Activated naive CD8-positive, alpha-beta T cell treated with anti-CD3 and anti-CD28 coated beads, Interleukin-2, amount 50 U/mL, for 24 hours (primary cell): ENCODE data around the gene BEST3.
"Not testable (repeated sequence)": the region's sequence is repeated elsewhere in the genome, so short reads cannot be mapped to it uniquely, and the experiment has no call there.

Experiments used
- ATAC-seq: fragments of 150-1000 bp; cut with Tn5 transposase; one replicate; pipeline ENCODE4 v1.10.0; 2021
- DNase-seq: peaks from one replicate; pipeline ENCODE4 v3.0.0; 2021
- H3K27ac Mint-ChIP-seq: one replicate; pipeline ENCODE4 v1.8.0; 2021; ENCODE audit warnings: mild to moderate bottlenecking, mixed read lengths
- H3K27me3 Mint-ChIP-seq: one replicate; pipeline ENCODE4 v1.8.0; 2021; ENCODE audit warnings: mixed read lengths
- H3K36me3 Mint-ChIP-seq: one replicate; pipeline ENCODE4 v1.8.0; 2021; ENCODE audit warnings: low read depth, mixed read lengths
- H3K4me1 Mint-ChIP-seq: one replicate; pipeline ENCODE4 v1.8.0; 2021; ENCODE audit warnings: mixed read lengths
- H3K4me3 Mint-ChIP-seq: one replicate; pipeline ENCODE4 v1.8.0; 2021; ENCODE audit warnings: mild to moderate bottlenecking, moderate library complexity, mixed read lengths
- H3K9me3 Mint-ChIP-seq: one replicate; pipeline ENCODE4 v1.8.0; 2021; ENCODE audit warnings: mixed read lengths

BEST3 gene

GRCh38 chr12:69610729-69611128 is 88.4 kb downstream of the BEST3 start, which contains the start of gene LRRC10:
LRRC10 (minus strand) TSS chr12:69610907; CDS start chr12:69610838, 69 bp downstream.
- no peaks in the 10 kb centered on the region for H3K9me3 Mint-ChIP-seq
- H3K4me1 Mint-ChIP-seq, result no peaks in the 10 kb centered on the region
- no peak within 1 kb of the TSS for H3K4me3 Mint-ChIP-seq
- DNase-seq (no peak), ATAC-seq (no peak)
- H3K27me3 Mint-ChIP-seq, result peaks cover 3% of the 10 kb centered on the region
- no peaks in the 10 kb centered on the region for H3K36me3 Mint-ChIP-seq
- H3K27ac Mint-ChIP-seq, result no peak within 1 kb of the TSS

GRCh38 chr12:69610126-69610525 is 89.0 kb downstream of the BEST3 start:
- H3K4me1 Mint-ChIP-seq, result no peaks in the 10 kb centered on the region
- no peak overlapping the region for H3K27ac Mint-ChIP-seq
- H3K9me3 Mint-ChIP-seq, result no peaks in the 10 kb centered on the region
- no peak overlapping the region for H3K4me3 Mint-ChIP-seq
- no peaks in the 10 kb centered on the region for H3K27me3 Mint-ChIP-seq
- no peak for DNase-seq
- H3K36me3 Mint-ChIP-seq, result no peaks in the 10 kb centered on the region
- ATAC-seq, result no peak

- H3K9me3 Mint-ChIP-seq, result no peaks in the 10 kb centered on the region
- ATAC-seq (no peak), DNase-seq (no peak)
- no peaks in the 10 kb centered on the region for H3K4me1 Mint-ChIP-seq
- no peaks in the 10 kb centered on the region for H3K27me3 Mint-ChIP-seq
- no peak overlapping the region for H3K4me3 Mint-ChIP-seq
- H3K27ac Mint-ChIP-seq, result no peak overlapping the region
- H3K36me3 Mint-ChIP-seq, result peaks cover 5% of the 10 kb centered on the region
Measured at GRCh38 chr12:69608114-69608513, 91.0 kb downstream of the BEST3 start.

- H3K27ac Mint-ChIP-seq, H3K4me3 Mint-ChIP-seq, H3K27me3 Mint-ChIP-seq, ATAC-seq, H3K4me1 Mint-ChIP-seq, DNase-seq, H3K9me3 Mint-ChIP-seq: not testable (repeated sequence)
- peaks cover 39% of the 10 kb centered on the region for H3K36me3 Mint-ChIP-seq
Measured at GRCh38 chr12:69604275-69604674, 94.8 kb downstream of the BEST3 start.
